Spinal cord (tissue), 10 donors: ENCODE results near the gene FBXL7. TPM values are rescaled to one million over a fixed set of nuclear protein-coding genes. Genes with fewer than 3 reads are reported as not detected.

Experiments used
- DNase-seq, 6 donors: peaks; one replicate each; pipeline versions ENCODE4 v3.0.0 to v3.0.0-alpha.2; 2013 to 2015; ENCODE audit warnings: low spot score in 6 of 6, low read depth in 4 of 6
- H3K27ac ChIP-seq: one replicate; pipeline ENCODE4 v1.5.1; 2013; ENCODE audit warnings: low read depth, low read length, control low read depth
- H3K27me3 ChIP-seq: one replicate; pipeline ENCODE4 v1.6.1; 2013; ENCODE audit warnings: low read length; ENCODE audit not compliant: control insufficient read depth, insufficient read depth
- H3K36me3 ChIP-seq: one replicate; pipeline ENCODE4 v1.6.1; 2013; ENCODE audit warnings: low read length; ENCODE audit not compliant: control insufficient read depth, insufficient read depth
- H3K4me1 ChIP-seq: one replicate; pipeline ENCODE4 v1.6.1; 2013; ENCODE audit warnings: low read length; ENCODE audit not compliant: control insufficient read depth, insufficient read depth
- H3K4me3 ChIP-seq: one replicate; pipeline ENCODE4 v1.5.1; 2013; ENCODE audit warnings: low read depth, low read length, control low read depth
- H3K9me3 ChIP-seq: one replicate; pipeline ENCODE4 v1.6.1; 2013; ENCODE audit warnings: low read length; ENCODE audit not compliant: control insufficient read depth, insufficient read depth
- WGBS: methylation state at CpG from one replicate; pipeline ENCODE4 v1.1.5; 2013; ENCODE audit warnings: missing lambda C conversion rate; ENCODE audit not compliant: insufficient coverage; 5-methylcytosine and 5-hydroxymethylcytosine counted together
- polyA plus RNA-seq, 2 donors: library from polyadenylated mRNA; unstranded; fragments of 120-200 nt; gene quantifications; one replicate each; pipeline ENCODE4 v1.2.1, GENCODE V29; 2013; ENCODE audit not compliant: insufficient read length in 2 of 2
- total RNA-seq, 2 donors: library from RNA; depleted of rRNA in 1 of 2; stranded (reverse); fragments of 120-200 nt in 1 of 2; fragments of >200 nt in 1 of 2; gene quantifications; one replicate each; pipeline versions ENCODE4 v1.2.3 to v1.2.4, GENCODE V29; 2013 to 2014
- donor health status: healthy.

Gene FBXL7
- total and polyA plus RNA-seq, 4 donors, result 6.9 to 29.8 (median 24.8) TPM

DNA sequence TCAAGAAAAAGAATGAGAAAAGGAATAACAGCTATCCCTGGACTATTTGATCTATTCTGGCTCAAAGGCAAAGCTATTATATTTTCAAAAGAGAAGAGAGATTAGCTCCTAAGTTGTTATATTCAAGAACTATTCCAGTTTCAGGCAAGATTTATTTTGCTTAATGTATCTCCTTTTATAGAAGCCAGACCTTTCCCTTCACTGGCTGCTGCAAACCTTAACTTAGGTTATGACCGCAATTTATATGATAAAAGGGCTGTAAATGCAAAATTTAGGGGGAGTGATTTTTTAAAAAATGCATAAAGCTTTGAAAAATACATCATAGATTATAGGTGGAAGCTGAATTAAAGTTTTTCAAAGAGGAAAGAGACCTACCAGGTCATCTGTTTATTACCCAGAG lies 97.8 kb downstream of the FBXL7 start:
- WGBS, result no CpG with 5 or more reads among the region's 1 CpG
- H3K9me3 ChIP-seq, result no peaks in the 10 kb centered on the region
- DNase-seq, result peak in 1 of 6 donors; percentile 33
- no peaks in the 10 kb centered on the region for H3K4me1 ChIP-seq
- H3K27me3 ChIP-seq, result no peaks in the 10 kb centered on the region
- H3K36me3 ChIP-seq, result no peaks in the 10 kb centered on the region
- no peak overlapping the region for H3K4me3 ChIP-seq
- H3K27ac ChIP-seq, result no peak overlapping the region

DNA sequence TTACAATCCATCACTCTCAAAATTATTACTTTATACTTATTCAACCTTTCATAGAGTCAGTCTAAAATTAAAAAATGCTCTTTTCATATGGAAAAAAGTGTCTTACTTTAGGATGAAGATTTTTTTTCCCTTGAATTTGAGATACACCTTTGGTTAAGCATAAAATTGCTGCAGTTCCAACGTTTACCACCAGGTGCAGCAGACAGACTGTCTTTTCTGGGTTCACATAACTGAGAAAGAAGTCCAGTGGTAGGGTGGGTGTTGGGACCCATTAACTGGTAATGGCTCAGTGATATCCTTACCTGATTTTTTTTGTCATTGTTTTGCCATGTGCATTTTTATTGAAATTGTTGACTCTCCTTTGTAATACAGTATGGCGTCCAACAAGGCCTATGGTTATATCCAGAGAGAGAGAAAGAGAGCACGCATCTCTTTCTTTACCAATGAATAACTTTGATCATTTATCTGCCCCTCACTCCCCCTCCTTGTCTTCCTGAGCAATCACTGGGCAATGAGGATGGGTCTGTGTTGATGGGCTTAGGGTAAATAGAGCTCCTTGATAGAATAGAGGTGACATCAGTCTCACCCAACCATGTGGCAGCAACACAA lies 98.4 kb downstream of the FBXL7 start:
- DNase-seq, result no peak
- H3K9me3 ChIP-seq, result no peaks in the 10 kb centered on the region
- no peaks in the 10 kb centered on the region for H3K27me3 ChIP-seq
- H3K4me3 ChIP-seq, result no peak overlapping the region
- no CpG with 5 or more reads among the region's 3 CpGs for WGBS
- no peak overlapping the region for H3K27ac ChIP-seq
- H3K4me1 ChIP-seq, result no peaks in the 10 kb centered on the region
- H3K36me3 ChIP-seq, result no peaks in the 10 kb centered on the region

DNA sequence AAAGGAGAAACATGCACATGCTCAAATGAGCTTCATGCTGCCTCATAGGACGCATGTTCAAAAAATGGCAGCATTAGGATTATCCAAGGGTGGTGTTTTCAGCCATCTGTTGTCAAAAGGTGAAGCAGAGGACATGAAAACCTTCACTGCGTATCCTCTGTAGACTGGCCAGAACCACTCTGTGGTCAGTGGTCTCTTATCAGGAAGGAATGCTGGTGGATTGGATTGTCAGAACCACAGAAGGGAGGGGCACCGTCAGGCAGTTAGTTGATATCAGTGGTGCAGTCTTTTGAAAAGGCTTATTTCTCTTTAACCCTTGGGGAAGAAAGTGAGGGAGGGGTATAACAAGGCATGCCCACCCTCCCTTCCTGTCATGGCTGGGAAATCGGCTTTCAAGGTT lies 100.1 kb downstream of the FBXL7 start:
- Histone ChIP-seq H3K36me3 (no peaks in the 10 kb centered on the region), H3K4me3 (no peak overlapping the region), H3K4me1 (no peaks in the 10 kb centered on the region), H3K27me3 (no peaks in the 10 kb centered on the region), H3K27ac (no peak overlapping the region), H3K9me3 (no peaks in the 10 kb centered on the region)
- WGBS, result 83% methylated on average over 2 of the region's 4 CpGs
- no peak for DNase-seq

DNA sequence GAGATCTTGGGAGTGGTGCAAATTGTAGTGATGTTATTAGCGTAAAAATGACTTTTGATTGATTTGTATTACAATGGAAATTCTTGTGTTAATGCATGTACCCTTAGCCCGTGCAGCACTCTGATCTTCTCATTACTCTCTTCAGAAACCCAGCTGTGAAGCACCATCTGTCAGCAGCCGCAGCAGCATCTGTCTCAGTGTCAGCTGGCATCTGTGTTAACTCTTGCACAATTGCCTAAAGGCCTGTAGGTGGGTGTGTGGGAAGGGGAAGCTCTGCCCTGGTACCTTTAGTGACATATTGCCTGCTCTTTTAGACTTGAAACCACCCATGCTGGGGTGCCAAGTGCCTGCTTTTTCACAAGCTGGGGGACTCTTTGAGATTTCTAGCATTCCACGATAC lies 101.3 kb downstream of the FBXL7 start:
- peak in 2 of 6 donors; percentile 12 to 81 for DNase-seq
- Histone ChIP-seq H3K4me3 (no peak overlapping the region), H3K4me1 (no peaks in the 10 kb centered on the region), H3K36me3 (no peaks in the 10 kb centered on the region), H3K27ac (no peak overlapping the region), H3K9me3 (no peaks in the 10 kb centered on the region), H3K27me3 (no peaks in the 10 kb centered on the region)
- WGBS, result 56% methylated on average over 3 of the region's 4 CpGs

DNA sequence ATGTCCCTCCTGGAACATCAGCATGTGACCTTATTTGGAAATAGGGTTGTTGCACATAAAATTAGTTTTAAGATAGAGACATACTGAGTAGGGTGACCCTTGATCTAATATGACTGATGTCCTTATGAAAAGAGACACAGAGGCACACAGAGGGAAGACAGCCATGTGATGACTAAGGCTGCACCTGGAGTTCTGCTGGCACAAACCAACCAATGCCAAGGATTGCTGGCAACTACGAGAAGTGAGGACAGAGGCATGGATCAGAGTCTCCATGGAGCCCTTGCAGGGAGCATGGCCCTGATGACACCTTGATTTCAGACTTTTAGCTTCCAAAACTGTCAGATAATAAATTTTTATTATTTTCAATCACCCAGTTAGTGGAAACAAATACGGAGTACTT lies 101.9 kb downstream of the FBXL7 start:
- DNase-seq, result no peak
- no CpG with 5 or more reads among the region's 2 CpGs for WGBS
- Histone ChIP-seq H3K27ac (no peak overlapping the region), H3K4me1 (no peaks in the 10 kb centered on the region), H3K27me3 (no peaks in the 10 kb centered on the region), H3K9me3 (no peaks in the 10 kb centered on the region), H3K36me3 (no peaks in the 10 kb centered on the region), H3K4me3 (no peak overlapping the region)

DNA sequence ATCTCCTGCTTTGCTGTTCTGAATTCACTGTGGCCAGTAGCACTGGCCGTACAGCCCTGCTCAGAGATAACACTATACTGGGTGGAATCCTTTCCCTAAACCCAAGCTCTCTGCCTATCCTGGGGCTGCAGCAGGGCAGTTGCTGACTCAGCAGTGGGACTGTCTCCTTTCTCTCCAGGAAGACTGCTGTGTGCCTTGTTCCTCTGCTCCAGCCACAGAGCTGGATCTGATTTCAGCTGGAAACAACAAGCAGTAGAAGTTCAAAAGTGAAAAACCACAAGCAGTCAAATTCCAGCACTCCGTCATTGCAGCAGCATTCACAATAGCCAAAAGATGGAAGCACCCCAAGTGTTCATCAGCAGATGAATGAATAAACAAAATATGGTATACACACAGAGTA lies 105.0 kb downstream of the FBXL7 start:
- no peak for DNase-seq
- H3K4me3 ChIP-seq, result no peak overlapping the region
- WGBS, result 93% methylated on average over 1 of the region's 2 CpGs

DNA sequence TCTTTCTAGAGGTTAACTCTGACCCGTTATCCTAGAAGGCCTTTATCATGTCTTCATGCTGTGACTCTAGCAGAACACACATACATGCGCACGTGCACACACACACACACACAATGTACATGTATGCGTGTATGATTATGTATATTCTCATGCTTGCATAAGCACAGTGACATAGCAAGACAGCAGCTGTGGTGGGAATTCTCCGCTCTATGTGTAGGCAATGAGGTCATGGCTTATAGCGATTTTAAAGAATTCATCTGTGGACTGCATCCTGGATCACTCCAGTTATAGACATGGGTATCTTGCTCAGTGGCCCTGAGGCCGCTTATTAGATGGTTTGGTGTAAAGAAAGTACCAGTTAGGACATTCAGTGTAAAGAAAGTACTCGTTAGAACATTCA lies 106.2 kb downstream of the FBXL7 start:
- Histone ChIP-seq H3K36me3 (no peaks in the 10 kb centered on the region), H3K27me3 (no peaks in the 10 kb centered on the region), H3K4me3 (no peak overlapping the region), H3K27ac (peak overlapping the region; percentile 21), H3K9me3 (no peaks in the 10 kb centered on the region), H3K4me1 (peaks cover 9% of the 10 kb centered on the region)
- 73% methylated on average over 4 of the region's 8 CpGs for WGBS
- DNase-seq, result no peak

More for the DNA sequence above, 105.0 kb downstream of the FBXL7 start:
- H3K27me3 ChIP-seq, result no peaks in the 10 kb centered on the region
- H3K36me3 ChIP-seq, result no peaks in the 10 kb centered on the region
- H3K27ac ChIP-seq, result no peak overlapping the region
- H3K9me3 ChIP-seq, result no peaks in the 10 kb centered on the region
- H3K4me1 ChIP-seq, result peaks cover 9% of the 10 kb centered on the region

DNA sequence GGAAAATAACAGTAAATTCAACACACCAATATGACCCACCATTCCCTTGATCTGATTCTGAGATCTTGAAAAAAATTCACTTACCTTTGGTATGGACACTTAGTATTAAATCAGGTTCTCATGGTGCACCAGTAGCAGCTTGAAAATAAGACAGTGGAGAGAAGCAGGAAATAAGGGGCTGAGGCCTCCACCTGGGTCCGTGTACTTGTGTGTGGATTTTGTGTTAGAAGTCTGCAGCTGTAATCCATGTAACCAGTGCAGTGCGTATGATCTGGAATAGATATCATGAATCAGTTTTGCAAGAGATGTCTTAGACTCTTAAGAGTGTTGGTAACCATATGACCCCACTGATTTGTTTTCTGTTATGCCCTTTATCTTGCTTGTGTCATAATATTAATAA lies 107.1 kb downstream of the FBXL7 start:
- peaks cover 9% of the 10 kb centered on the region for H3K4me1 ChIP-seq
- H3K36me3 ChIP-seq, result no peaks in the 10 kb centered on the region
- no peak for DNase-seq
- 88% methylated on average over 2 of the region's 2 CpGs for WGBS
- H3K27ac ChIP-seq, result peak overlapping the region; percentile 21
- no peaks in the 10 kb centered on the region for H3K9me3 ChIP-seq
- no peak overlapping the region for H3K4me3 ChIP-seq
- H3K27me3 ChIP-seq, result no peaks in the 10 kb centered on the region

DNA sequence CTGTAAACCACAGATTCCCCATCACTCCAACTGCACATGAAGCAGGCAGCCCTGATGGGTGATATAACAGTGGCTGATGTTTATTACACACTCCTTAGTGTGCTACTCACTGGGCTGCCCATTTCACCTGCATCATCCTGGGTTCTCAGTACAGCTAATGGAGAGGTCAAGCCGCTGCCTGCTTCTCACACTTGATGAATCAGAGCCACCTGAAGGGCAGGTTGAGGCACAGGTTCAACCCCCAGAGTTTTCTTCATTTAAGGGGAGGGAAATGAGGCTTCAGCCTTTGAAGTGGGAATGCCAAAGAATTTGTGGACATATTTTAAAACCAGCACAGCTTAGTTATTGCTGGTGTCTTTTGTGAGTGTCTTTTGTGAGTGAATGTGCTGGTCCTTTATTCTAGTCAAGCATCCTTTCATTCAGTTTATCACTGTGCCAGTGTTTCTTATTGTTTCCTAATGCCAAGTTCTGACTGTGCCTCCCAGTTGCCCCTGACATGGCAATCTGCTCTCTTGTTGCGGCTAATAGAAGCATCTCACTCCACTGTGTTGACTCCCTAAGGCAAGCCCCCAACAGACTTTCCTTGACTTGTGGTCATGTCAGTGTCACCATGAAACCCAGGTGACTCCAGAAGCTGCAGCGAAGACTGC lies 109.2 kb downstream of the FBXL7 start:
- Histone ChIP-seq H3K4me1 (peaks cover 9% of the 10 kb centered on the region), H3K27me3 (no peaks in the 10 kb centered on the region)
- WGBS, result 77% methylated on average over 3 of the region's 3 CpGs

DNA sequence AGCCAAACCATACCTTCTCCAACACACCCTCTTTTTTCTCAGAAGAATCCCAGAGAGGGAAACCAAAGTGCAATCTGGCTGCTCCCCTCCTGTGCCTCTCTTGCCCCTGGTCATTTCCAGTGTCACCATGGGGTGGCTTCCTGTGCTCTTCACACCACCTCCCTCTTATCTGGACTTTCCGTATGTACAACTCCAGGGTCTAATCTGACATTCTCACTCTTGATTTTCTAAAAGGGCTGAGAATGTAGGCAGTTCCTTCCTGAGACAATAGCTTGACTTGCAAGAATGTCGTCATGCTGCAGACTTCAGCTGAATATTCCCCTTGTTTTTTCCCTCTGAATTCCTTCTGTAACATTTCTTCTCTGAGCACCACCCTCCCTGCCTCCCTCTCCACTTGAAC lies 110.2 kb downstream of the FBXL7 start:
- Histone ChIP-seq H3K4me1 (peaks cover 9% of the 10 kb centered on the region), H3K36me3 (no peaks in the 10 kb centered on the region), H3K9me3 (no peaks in the 10 kb centered on the region), H3K27me3 (no peaks in the 10 kb centered on the region), H3K27ac (peak overlapping the region; percentile 18), H3K4me3 (no peak overlapping the region)
- WGBS, result 73% methylated on average over 2 of the region's 2 CpGs
- no peak for DNase-seq

More for the DNA sequence above, 109.2 kb downstream of the FBXL7 start:
- no peak for DNase-seq
- H3K9me3 ChIP-seq, result no peaks in the 10 kb centered on the region
- H3K27ac ChIP-seq, result no peak overlapping the region
- no peak overlapping the region for H3K4me3 ChIP-seq
- no peaks in the 10 kb centered on the region for H3K36me3 ChIP-seq
